Measurements from ENCODE around the gene TCEAL3.
"Not testable (repeated sequence)": the region's sequence is repeated elsewhere in the genome, so short reads cannot be mapped to it uniquely, and the experiment has no call there.

The TCEAL3 gene

DNA sequence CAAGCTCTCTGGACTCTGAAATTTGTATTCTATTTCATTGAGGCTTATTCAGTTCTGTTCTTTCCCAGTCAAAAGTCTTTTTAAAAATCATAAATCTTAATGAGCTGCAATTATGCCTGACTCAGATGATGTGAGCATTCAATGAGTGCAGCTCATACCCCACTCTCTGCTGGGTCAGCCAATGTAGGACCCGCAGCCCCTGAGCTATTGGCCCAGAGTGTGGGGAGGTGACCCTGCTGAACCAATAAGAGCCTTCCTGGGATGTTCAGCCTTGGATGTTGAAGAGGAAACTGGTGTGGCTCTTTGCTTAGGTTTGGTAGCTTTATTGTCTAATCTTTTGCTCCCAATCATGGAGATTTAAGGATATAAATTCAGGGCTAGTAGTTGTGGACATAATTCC is 34.6 kb upstream of the TCEAL3 start:
- no peak for TF ChIP-seq CTCF (conservative IDR thresholded peaks at IDR 0.05; ENCODE audit: low read depth, low read length)
- no peak for DNase-seq (ENCODE audit: low read depth)
- H3K4me3 ChIP-seq (ENCODE audit: low read depth, low read length), result no peak overlapping the region

- DNase-seq (ENCODE audit: low read depth), result peak; percentile 50
- H3K4me3 ChIP-seq (ENCODE audit: low read depth, low read length), result peak overlapping the region; percentile 75
- no peak for TF ChIP-seq CTCF (conservative IDR thresholded peaks at IDR 0.05; ENCODE audit: low read depth, low read length)
Observed at GRCh38 chrX:103584596-103584995, 23.2 kb upstream of the TCEAL3 start.

DNA sequence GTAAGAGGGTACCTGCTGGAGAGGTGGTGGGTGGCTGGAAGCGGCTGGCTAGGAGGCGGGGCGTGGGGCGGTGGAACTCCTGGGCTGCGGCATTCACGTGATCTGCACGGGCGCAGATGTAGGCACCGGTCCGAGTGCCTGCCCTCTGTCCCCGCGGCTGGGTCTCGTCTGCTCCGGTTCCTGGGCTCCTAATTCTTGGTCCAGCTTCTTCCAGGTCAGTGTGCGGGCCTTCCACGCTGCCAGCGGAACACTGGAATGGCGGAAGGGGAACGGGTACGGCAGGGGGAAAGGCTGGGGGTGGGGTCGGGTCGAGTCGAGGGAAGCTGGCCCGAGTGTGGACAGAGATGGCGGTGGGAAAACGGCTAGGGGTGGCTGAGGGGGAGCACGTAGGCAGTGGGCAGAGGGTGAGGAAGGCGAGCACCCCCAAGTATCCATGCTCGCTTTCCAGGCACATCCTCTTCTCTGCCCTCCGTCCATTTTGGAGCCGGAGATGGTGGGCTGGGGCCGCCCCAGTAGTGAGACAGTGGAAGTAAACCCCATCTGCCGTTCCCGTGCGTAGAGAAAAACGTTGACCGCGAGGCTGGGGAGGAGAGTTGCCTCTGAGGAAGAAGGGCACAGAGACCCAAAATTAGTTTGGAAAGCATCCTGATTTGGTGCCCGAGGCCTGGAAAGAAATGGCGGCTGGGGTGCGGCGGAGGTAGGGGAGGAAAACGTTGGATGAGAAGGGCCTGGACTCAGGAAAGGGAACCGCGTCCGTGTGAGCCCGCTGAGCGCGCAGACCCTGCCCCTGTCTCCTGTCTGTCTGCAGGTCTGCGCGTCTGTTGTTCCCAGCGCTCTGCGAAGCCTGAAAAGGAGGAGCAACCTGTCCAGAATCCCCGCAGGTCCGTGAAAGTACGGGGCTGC is 22.1 kb upstream of the TCEAL3 start, which contains the start of gene TCEAL4:
TSS of gene TCEAL4 (plus strand) at position 105 of the 903 bp plus-strand sequence. CDS start 1,161 bp downstream, outside the sequence.
- peak; percentile 44 for DNase-seq (ENCODE audit: low read depth)
- peak within 1 kb of the TSS; percentile 75 for H3K4me3 ChIP-seq (ENCODE audit: low read depth, low read length)
- TF ChIP-seq CTCF (conservative IDR thresholded peaks at IDR 0.05; ENCODE audit: low read depth, low read length), result no peak

- no peak for TF ChIP-seq CTCF (conservative IDR thresholded peaks at IDR 0.05; ENCODE audit: low read depth, low read length)
- H3K4me3 ChIP-seq (ENCODE audit: low read depth, low read length), result peak overlapping the region; percentile 75
- peak; percentile 16 for DNase-seq (ENCODE audit: low read depth)
Observed at GRCh38 chrX:103586314-103586646, 21.5 kb upstream of the TCEAL3 start.

- peak overlapping the region; percentile 75 for H3K4me3 ChIP-seq (ENCODE audit: low read depth, low read length)
- no peak for TF ChIP-seq CTCF (conservative IDR thresholded peaks at IDR 0.05; ENCODE audit: low read depth, low read length)
- no peak for DNase-seq (ENCODE audit: low read depth)
Observed at GRCh38 chrX:103586659-103587058, 21.1 kb upstream of the TCEAL3 start.

GRCh38 chrX:103592295-103592694 is 15.5 kb upstream of the TCEAL3 start:
- not testable (repeated sequence) for DNase-seq (ENCODE audit: low read depth); H3K4me3 ChIP-seq (ENCODE audit: low read depth, low read length)

GRCh38 chrX:103595202-103595601 is 12.6 kb upstream of the TCEAL3 start:
- not testable (repeated sequence) for DNase-seq (ENCODE audit: low read depth); H3K4me3 ChIP-seq (ENCODE audit: low read depth, low read length)

DNA sequence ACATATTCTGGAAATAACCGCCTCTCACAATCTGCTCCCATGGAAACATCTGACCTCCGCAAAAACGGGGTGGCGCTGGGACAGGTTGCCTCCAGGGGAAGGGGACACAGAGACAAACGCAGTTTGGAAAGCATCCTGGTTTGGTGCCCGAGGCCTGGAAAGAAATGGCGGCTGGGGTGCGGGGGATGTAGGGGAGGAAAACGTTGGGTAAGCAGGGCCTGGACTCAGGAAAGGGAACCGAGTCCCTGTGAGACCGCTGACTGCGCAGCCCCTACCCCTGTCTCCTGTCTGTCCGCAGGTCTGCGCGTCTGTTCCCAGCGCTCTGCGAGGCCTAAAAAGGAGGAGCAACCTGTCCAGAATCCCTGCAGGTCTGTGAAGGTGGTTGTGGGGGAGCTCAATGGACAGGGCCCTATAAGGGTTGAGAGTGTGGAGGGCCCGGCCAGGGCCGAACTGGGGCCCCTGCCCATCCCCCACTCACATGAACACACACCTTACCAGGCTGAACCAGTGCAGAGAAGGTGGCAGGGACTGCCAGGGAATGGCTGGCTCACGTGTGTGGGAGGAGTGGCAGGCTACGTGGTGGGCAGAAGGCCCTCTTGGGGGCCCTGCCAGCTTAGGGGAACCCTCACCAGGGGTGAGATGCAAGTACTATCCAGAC is 672 bp downstream of the TCEAL3 start:
- H3K4me3 ChIP-seq (ENCODE audit: low read depth, low read length), result peak overlapping the region; percentile 74
- no peak for TF ChIP-seq CTCF (conservative IDR thresholded peaks at IDR 0.05; ENCODE audit: low read depth, low read length)
- DNase-seq (ENCODE audit: low read depth), result no peak

Data from choroid plexus epithelial cell (primary cell).